ENCODE results near the gene RAC3.

GRCh38 chr17:82047379-82047778, 15.9 kb downstream of the RAC3 start:
- TF ChIP-seq CTCF (IDR thresholded peaks at IDR 0.05 in 2 of 3, conservative IDR thresholded peaks at IDR 0.05 in 1 of 3; ENCODE audit: borderline replicate concordance in 1 of 3, insufficient read depth in 1 of 3, low read depth in 2 of 3, low read length in 2 of 3): no peak
- no peak for TF ChIP-seq ZFX (IDR thresholded peaks at IDR 0.05)
- TF ChIP-seq JUND (IDR thresholded peaks at IDR 0.05): no peak
- no peak for TF ChIP-seq MAX (IDR thresholded peaks at IDR 0.05)
- TF ChIP-seq EZH2 (IDR thresholded peaks at IDR 0.05): no peak
- TF ChIP-seq CEBPB (IDR thresholded peaks at IDR 0.05; ENCODE audit: low read depth): no peak
